Heart left ventricle (tissue), 16 donors: ENCODE measurements around the gene PRKN. TPM values are rescaled to one million over a fixed set of nuclear protein-coding genes. Genes with fewer than 3 reads are reported as not detected.
A peak's percentile ranks its signal among the peaks of the same experiment; 100 is the strongest.

Experiments
- ATAC-seq, 4 donors: fragments of 200-7000 bp; cut with Tn5 transposase; one replicate each; pipeline ENCODE4 v1.9.1; 2020 to 2022; ENCODE audit warnings: moderate library complexity in 4 of 4, mild to moderate bottlenecking in 3 of 4, moderate number of reproducible peaks in 1 of 4
- DNase-seq, 5 donors: peaks; one replicate each; pipeline ENCODE4 v3.0.0-alpha.2; 2020
- H3K27ac ChIP-seq, 12 donors: fragments of 200-600 bp; sonication (generic) in 4 of 12; one replicate each; pipeline versions ENCODE4 v1.5.0 to v1.8.0; 2016 to 2022; ENCODE audit warnings: mild to moderate bottlenecking in 2 of 12
- H3K27me3 ChIP-seq, 9 donors: fragments of 200-600 bp; sonication (generic) in 2 of 9; one replicate each; pipeline versions ENCODE4 v1.5.1 to v1.8.0; 2016 to 2022; ENCODE audit warnings: mild to moderate bottlenecking in 3 of 9
- H3K36me3 ChIP-seq, 9 donors: fragments of 200-600 bp; sonication (generic) in 2 of 9; one replicate each; pipeline versions ENCODE4 v1.5.0 to v1.8.0; 2018 to 2022; ENCODE audit warnings: mild to moderate bottlenecking in 2 of 9
- H3K4me1 ChIP-seq, 12 donors: fragments of 200-600 bp; sonication (generic) in 4 of 12; one replicate each; pipeline versions ENCODE4 v1.5.0 to v1.8.0; 2016 to 2022; ENCODE audit warnings: mild to moderate bottlenecking in 3 of 12
- H3K4me3 ChIP-seq, 12 donors: fragments of 200-600 bp; sonication (generic) in 4 of 12; one replicate each; pipeline versions ENCODE4 v1.5.0 to v1.8.0; 2017 to 2022; ENCODE audit warnings: mild to moderate bottlenecking in 9 of 12, moderate library complexity in 4 of 12
- H3K9me3 ChIP-seq, 12 donors: fragments of 200-600 bp; sonication (generic) in 4 of 12; one replicate each; pipeline versions ENCODE4 v1.5.0 to v1.8.0; 2016 to 2022; ENCODE audit warnings: mild to moderate bottlenecking in 1 of 12
- POLR2A ChIP-seq, 2 donors: fragments of 450-650 bp; IDR thresholded peaks; one replicate each; pipeline ENCODE4 v1.6.1; 2017; ENCODE audit warnings: antibody characterized with exemption in 2 of 2, mild to moderate bottlenecking in 2 of 2, moderate library complexity in 2 of 2
- WGBS, 4 donors: extraction: QIAGEN DNeasy Blood & Tissue Kit in 2 of 4; methylation state at CpG; one replicate each; pipeline versions ENCODE4 v1.1.5 to v1.1.7; 2013 to 2018; 5-methylcytosine and 5-hydroxymethylcytosine counted together
- intact Hi-C, 10 donors: fragments of 100-400 bp; cut with DNase I; formaldehyde crosslinking; loops; one replicate each; pipeline versions ENCODE4 v1.11.1 to v1.14.2; 2022
- polyA plus RNA-seq, 2 donors: library from polyadenylated mRNA; stranded (reverse); fragments of 200-250 nt; gene quantifications; one replicate each; pipeline ENCODE4 v1.2.3, GENCODE V29; 2013
- total RNA-seq, 9 donors: library from RNA; depleted of rRNA in 2 of 9; stranded (reverse); fragments of >200 nt in 2 of 9; fragmentation: NEBNext Ultra II Directional in 3 of 9; extraction: Animal tissue kit (Norgen Biotek cat#: 25700) in 3 of 9; gene quantifications; one replicate each; pipeline versions ENCODE4 v1.1.0 to v1.2.4, GENCODE V29; 2016 to 2023
- TF ChIP-seq, protein P1 (sequence below), 12 donors: fragments of 200-600 bp; sonication (generic) in 4 of 12; IDR thresholded peaks; one replicate each; pipeline versions ENCODE4 v1.5.0 to v1.8.0; 2018 to 2022; ENCODE audit warnings: antibody characterized with exemption in 12 of 12, mild to moderate bottlenecking in 5 of 12
- donor health status: ischemic (EF 13 %, LVEDD 7.1; RV severe dilation, severe dysfunction).
- donor health status: healthy with polysubstance abuse.
- donor health status: DM: no; HTN: yes; CAD: no.
- donor health status: DM: no; HTN: no; CAD: no.
- donor health status: ischemic (EF 25% LVEDD 6.9; RV normal size, moderate dysfunction).
- donor health status: ischemic (EF 25% LVEDD 5.7; RV mildly dilated, moderate dysfunction).
- donor health status: healthy.
- donor health status: DM: yes; HTN: yes; CAD: no.
- donor health status: ischemic (EF 35%, LVEDD 5.7; RV mildly dilated, moderate dysfunction).
- donor health status: nonischemic (EF 11% LVEDD 7.7; RV severe dilation, severe dysfunction).
- donor health status: DM: yes; HTN: yes; CAD: no.
- donor health status: PGD.
- donor health status: ischemic (EF 29% LVEDD 5.4; RV normal size, mild dysfunction).
- donor health status: nonischemic (EF 23%, LVEDD 6.1; RV moderate dilation, normal function).

PRKN gene
- total and polyA plus RNA-seq, 11 donors: 3.4 to 32.5 (median 21.2) TPM

DNA sequence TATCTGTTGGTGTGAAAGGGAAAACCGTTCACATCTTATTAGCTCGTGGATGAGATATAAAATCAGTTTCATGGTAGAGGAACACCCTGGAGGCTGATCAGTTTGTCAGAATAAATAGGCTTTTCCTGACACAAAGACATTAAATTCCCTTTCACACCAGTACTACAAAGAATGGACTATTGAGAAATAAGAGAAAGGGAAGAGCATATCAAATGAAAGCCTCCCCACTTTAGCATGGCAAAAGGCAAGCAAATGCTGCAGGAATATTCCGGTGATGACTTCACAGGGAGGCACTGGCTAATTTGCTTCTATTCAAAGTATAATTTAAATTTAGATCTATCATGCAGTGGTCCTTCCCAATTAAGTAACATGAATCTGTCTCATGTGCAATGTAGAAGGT lies 1337.8 kb downstream of the PRKN start:
- ATAC-seq: no peak
- 68 to 82% (median 77%) methylated on average over 3 of the region's 3 CpGs for WGBS, 4 donors
- TF ChIP-seq, protein P1, sequence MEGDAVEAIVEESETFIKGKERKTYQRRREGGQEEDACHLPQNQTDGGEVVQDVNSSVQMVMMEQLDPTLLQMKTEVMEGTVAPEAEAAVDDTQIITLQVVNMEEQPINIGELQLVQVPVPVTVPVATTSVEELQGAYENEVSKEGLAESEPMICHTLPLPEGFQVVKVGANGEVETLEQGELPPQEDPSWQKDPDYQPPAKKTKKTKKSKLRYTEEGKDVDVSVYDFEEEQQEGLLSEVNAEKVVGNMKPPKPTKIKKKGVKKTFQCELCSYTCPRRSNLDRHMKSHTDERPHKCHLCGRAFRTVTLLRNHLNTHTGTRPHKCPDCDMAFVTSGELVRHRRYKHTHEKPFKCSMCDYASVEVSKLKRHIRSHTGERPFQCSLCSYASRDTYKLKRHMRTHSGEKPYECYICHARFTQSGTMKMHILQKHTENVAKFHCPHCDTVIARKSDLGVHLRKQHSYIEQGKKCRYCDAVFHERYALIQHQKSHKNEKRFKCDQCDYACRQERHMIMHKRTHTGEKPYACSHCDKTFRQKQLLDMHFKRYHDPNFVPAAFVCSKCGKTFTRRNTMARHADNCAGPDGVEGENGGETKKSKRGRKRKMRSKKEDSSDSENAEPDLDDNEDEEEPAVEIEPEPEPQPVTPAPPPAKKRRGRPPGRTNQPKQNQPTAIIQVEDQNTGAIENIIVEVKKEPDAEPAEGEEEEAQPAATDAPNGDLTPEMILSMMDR (IDR thresholded peaks at IDR 0.05): no peak
- TF ChIP-seq POLR2A (IDR thresholded peaks at IDR 0.05): no peak
- Histone ChIP-seq H3K9me3 (peaks cover 0 to 10% (median 0%) of the 10 kb centered on the region in 12 donors), H3K4me1 (peaks cover 0 to 6% (median 1%) of the 10 kb centered on the region in 12 donors), H3K27ac (no peak overlapping the region), H3K4me3 (no peak overlapping the region), H3K27me3 (no peaks in the 10 kb centered on the region), H3K36me3 (no peaks in the 10 kb centered on the region)
- DNase-seq: no peak
- intact Hi-C loops: no loop called here

DNA sequence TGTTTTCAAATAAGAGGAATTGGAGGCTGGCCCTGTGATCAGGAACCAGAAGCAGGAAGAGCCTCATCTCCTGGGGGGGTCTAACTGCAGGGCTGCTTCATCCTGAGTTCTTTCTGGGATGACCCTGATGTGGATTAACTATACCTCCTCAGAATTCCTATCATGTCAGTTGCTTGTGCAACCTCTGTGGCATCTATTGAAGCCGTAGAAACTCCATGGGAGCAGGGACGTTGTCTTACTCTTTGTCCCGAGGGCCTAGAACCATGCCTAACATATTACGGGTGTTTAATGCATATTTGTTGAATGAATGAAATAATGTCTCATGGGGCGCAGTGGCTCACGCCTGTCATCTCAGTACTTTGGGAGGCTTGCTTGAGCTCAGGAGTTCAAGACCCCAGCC lies 1343.6 kb downstream of the PRKN start:
- Histone ChIP-seq H3K4me1 (no peaks in the 10 kb centered on the region), H3K36me3 (no peaks in the 10 kb centered on the region), H3K27ac (no peak overlapping the region), H3K9me3 (peaks cover 0 to 8% (median 0%) of the 10 kb centered on the region in 12 donors), H3K27me3 (no peaks in the 10 kb centered on the region), H3K4me3 (no peak overlapping the region)
- DNase-seq (no peak), ATAC-seq (no peak)
- intact Hi-C loops: no loop called here
- WGBS, 4 donors: 96 to 99% (median 98%) methylated on average over 6 of the region's 6 CpGs
- TF ChIP-seq POLR2A (IDR thresholded peaks at IDR 0.05): no peak
- TF ChIP-seq, protein P1 (IDR thresholded peaks at IDR 0.05): no peak

DNA sequence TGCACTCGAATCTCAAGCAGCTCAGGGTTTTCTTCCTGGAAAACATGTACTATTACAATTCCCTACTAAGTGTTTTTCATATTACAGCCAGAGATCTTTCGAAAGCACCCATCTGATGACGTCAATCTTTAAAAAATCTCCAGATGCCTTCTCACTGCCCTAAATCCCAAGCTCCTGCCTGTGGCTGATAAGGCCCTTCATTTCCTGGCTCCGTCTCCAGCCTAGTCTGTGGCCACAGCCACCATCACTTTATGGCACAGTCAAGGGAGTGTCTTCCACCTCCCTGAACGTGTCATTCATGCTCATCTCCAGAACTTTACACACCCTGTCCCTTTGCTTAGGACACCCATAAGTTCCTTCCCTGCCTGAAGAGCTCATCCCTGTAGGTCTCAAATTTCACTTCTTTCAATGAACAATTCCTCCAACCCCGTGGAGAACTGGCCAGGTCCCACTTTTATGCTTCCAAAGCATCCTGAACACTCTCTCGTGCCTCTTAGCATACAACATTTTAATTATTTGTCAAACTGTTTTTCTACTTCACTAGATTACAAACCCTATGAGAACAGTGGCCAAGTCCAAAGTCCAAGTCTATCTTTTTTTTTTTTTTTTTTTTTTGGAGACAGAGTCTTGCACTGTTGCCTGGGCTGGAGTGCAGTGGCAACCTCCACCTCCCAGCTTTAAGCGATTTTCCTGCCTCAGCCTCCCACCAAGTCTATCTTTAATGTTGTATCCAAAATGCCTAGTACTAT lies 1347.6 kb downstream of the PRKN start:
- no peaks in the 10 kb centered on the region for H3K36me3 ChIP-seq
- H3K4me1 ChIP-seq: peaks cover 0 to 5% (median 0%) of the 10 kb centered on the region in 12 donors
- DNase-seq (no peak), ATAC-seq (peak in 2 of 4 donors; percentile 5 to 48)
- no peak overlapping the region for H3K4me3 ChIP-seq
- WGBS, 4 donors: 66 to 71% (median 66%) methylated on average over 8 of the region's 8 CpGs
- H3K27ac ChIP-seq: no peak overlapping the region
- no peak for TF ChIP-seq POLR2A (IDR thresholded peaks at IDR 0.05)
- TF ChIP-seq, protein P1 (IDR thresholded peaks at IDR 0.05): no peak
- intact Hi-C loops: loop anchor here in 6 of 10 donors (5.0 to 10.0 kb wide), 5 partner anchors 228 to 865 kb away; no protein-coding TSS in a partner anchor
- H3K9me3 ChIP-seq: no peaks in the 10 kb centered on the region
- no peaks in the 10 kb centered on the region for H3K27me3 ChIP-seq

DNA sequence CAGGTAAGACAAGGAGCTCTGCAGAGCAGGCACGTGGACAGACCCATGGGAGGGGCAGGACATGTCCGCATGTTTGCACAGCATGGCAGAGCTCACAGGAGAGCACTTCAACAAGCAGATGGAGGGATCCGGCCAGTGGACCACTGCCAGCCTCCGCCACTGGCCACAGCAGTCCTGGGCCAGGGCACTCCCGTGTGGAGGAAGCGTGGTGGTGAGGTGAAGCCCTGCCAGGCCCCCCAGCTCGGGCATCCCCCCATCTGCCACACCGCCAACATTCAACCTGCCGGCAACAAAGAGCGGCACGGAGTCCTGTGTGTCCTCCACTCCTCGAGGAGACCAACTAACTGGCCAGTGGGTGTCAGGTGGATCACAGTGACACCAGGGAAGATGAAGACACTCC lies 1349.5 kb downstream of the PRKN start:
- intact Hi-C loops: loop anchor here in 6 of 10 donors (5.0 to 10.0 kb wide), 5 partner anchors 226 to 863 kb away; no protein-coding TSS in a partner anchor
- DNase-seq (no peak), ATAC-seq (no peak)
- Histone ChIP-seq H3K4me1 (peaks cover 0 to 12% (median 0%) of the 10 kb centered on the region in 12 donors), H3K36me3 (no peaks in the 10 kb centered on the region), H3K27ac (no peak overlapping the region), H3K27me3 (no peaks in the 10 kb centered on the region), H3K4me3 (no peak overlapping the region), H3K9me3 (no peaks in the 10 kb centered on the region)
- TF ChIP-seq, protein P1 (IDR thresholded peaks at IDR 0.05): no peak
- TF ChIP-seq POLR2A (IDR thresholded peaks at IDR 0.05): no peak
- 87 to 98% (median 92%) methylated on average over 10 to 12 of the region's 12 CpGs for WGBS, 4 donors
